Suppressor macrophage treated with lipopolysaccharide for 1 hour (primary cell): Measurements from ENCODE around the gene ROBO2.

Experiments used
- DNase-seq, 3 donors: peaks; one replicate each; pipeline ENCODE4 v3.0.0-alpha.2; 2020 to 2022

Gene ROBO2

DNA sequence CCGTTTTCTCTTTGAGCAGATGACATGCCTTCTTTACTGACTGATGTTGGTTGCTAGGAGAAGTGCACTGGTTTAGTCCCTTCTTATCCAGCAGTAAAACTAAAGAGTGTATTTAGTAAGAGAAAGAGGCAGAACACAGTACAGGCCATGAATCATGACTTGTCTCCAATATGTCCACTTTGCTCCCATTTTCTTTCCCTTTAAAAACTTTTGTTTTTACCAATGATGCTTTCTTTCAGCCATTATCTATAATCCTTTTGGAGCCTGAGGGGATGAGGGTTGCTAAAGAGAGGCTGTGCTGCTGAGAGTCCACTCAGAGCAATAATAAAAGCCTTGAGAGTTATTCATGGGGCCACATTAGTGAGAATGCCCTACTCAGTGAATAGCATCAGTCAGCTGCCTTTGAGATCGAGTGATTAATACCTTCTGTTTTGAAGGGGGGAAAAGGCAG, 12.2 kb downstream of the ROBO2 start:
- no peak for DNase-seq

DNA sequence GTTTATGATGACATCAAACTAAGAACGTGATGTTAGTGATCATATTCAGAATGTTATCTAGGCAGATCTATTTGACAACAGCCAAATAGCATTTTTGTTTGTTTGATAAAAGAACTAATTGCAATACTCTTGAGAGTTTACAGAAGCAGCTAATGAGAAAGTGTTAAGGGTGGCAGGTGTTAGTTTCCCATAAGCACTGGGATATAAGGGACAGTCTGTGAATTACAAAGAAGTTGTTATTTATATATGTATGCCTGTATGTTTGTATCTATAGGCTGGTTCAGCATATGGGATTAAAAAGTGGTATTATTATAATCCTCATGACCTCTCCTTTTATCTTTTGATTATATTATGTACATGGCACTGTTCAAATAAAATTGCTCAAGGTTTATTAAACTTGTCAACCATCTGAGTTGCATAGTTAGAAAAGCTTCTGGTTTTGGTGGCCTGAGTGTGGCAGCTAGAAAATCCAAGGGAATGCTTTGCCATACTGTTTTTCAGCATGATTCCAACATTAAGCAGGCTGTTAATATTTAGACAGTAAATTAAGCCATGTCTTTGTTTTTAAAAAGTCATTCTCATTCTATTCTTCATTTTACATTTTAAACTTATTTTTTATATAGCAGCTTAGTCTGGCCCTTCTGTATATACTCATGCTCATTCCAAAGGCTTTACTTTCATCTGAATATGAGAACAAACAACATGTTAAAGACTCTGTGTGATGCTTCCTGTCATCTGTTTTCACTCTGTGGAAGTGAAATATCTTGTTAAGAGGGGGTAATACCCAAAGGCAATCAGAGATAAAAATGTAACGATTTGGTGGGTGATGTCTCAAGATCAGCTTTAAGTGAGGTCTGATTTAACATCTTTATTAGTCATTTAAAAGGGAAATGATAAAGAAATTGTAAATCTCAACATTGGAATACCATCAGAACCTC, 13.1 kb downstream of the ROBO2 start:
- no peak for DNase-seq

DNA sequence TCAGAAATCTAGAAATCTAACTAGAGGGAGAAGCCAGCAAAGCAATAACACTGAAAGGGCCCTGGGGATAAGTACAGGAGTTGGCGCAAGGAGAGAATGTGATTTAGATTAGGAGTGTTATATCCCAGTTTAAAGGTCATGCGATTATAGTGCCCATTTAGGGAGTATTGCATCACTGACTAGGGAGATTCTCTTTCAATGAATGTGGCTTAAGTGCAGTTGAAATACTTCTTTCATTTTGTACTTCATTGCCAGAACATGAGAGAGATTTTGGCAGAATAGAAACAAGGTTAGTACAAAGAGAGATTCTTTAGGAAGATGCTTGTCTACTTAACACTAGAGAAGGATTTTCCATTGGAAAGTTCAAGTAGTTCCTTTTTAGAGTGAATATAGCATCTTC, 13.9 kb downstream of the ROBO2 start:
- DNase-seq = no peak

DNA sequence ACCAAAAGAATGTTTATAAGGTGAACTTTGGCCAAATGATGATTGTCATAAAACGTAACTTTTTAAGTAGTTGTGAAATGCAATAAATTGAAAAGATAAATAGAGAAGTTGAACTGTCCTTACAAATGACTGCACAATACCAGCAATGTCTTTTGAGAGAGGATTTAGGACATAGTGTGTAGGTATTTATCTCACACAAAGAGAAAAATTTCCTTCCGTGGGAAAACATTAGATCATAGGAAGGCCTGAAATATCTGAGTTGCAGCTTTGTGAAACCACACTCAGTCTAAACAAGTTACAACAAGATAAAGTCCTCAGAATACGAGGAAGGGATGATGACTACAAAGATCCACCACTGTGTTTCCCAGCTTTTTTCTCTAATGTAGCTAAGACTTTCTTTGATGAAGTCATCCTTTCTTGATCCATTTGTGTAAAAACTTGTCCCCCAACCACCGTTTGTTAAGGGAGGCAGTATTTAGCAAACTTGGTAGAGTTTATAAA, 16.0 kb downstream of the ROBO2 start:
- no peak for DNase-seq

DNA sequence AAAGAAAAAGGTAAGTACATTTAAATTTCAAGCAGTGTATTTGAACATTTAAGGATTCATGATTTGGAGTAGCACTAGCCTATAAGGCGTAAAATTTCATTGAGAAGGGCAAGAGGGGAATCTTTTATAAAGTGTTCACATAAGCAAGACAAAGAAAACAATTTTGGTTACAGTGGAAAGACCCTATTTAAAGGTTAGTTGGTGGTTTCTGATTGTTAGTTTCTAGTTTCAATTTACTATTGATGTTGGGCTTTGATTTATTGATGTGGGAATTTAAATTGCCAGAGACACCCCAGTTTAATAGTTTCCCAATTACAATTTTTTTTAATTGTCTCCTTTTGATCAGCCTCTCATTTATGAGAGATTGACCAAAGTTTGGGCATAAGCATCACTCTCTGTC, 19.5 kb downstream of the ROBO2 start:
- DNase-seq = no peak

DNA sequence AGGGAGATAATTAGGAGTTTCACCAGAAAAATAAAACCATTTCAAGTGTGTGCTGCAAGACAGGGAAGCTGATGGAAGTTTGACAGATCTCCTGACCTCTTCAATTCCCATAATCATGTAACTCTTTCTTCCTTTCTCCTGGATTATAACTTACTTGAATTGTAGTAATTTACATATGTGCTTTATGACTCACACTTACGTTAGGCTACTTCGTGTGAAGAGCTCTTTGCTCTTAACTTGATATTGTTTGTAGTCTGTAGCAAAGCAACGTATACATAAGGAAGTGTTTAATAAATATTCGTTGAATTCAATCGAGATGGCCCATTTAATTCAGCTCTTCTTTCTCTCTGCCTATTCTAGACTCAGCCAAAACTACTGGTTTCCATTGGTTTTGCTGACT, 23.5 kb downstream of the ROBO2 start:
- DNase-seq = no peak

DNA sequence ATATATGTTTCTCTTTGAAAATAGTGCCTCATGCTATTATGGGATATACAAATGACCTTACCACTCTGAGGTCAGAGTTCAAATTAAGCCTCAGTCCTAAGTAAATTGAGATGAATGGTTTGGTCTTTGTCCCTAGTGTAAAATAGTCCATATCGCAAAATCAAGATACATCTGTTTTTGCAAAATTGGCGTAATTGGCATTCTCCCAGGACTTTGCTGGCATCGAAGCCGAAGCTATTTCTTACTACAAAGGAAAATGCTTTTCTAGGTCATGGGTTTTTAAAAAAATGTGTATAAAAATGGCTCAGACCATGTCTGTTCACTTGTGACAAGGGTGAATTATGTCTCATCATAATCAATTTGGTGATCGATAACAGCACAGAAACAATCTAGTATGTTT, 25.9 kb downstream of the ROBO2 start:
- DNase-seq = no peak

DNA sequence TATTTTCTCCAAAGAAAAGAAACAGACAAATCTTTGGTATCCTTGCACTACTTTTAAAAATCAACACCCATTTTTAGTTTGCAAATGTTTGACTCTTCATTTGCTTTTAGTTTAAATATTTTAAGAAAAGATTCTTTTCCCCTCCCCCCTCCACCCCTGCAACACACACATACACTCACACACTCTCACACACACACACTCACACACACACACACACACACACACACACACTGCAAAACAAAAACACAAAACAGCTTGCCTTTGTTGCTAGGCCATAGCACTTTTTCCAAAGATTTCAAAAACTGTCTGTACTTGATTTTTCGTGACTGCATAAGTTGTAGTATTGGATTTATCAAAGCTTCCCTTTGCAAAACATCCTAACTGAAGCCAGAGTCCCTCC, 26.9 kb downstream of the ROBO2 start:
- no peak for DNase-seq

DNA sequence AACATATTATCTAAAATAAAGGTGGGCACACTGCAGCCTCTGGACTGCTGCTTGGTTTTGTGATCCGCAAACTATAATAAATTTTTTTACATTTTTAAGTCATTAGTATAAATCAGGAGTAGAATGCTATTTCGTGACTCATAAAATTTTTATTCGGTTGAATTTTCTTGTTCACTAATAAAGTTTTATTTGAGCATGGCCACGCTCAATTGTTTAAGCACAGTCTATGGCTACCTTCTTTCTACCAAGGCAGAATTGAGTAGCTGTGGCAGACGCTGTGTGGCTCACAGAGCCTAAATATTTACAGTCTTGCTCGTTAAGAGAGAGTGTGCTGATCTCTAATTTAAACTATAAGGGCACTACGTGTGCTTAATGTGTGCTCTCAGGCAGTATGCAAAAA, 28.9 kb downstream of the ROBO2 start:
- no peak for DNase-seq

DNA sequence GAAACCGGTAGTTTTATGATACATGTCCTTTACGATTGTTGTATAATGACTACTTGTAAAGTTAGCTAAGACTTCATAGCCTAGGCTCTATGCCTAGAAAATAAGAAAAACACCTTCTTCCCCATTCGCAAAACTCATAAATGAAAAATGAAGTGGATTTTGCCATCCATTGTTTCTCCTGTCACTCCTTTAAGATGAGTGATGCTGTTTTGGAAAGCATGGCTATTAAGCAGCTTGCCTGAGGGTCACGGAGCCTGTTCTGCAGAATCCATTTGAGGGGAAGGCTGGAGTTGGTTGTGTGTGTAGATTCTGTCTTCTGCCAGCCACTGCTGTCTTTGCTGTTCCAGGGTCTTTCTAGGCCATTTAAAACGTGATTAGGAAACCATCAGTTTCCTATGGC, 31.5 kb downstream of the ROBO2 start:
- no peak for DNase-seq

DNA sequence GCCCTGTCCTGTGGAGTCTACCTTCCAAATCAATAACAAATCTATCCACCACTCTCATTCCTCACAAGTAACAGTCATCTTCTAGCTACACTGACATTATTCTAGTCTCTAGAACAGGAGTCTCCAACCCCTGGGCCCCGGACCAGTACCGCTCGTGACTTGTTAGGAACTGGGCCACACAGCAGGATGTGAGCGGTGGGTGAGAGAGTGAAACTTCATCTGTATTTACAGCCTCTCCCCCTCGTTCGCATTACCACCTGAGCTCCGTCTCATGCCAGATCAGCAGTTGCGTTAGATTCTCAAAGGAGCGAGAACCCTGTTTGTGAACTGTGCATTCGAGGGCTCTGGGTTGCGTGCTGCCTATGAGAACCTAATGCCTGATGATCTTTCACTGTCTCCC, 31.9 kb downstream of the ROBO2 start:
- no peak for DNase-seq

DNA sequence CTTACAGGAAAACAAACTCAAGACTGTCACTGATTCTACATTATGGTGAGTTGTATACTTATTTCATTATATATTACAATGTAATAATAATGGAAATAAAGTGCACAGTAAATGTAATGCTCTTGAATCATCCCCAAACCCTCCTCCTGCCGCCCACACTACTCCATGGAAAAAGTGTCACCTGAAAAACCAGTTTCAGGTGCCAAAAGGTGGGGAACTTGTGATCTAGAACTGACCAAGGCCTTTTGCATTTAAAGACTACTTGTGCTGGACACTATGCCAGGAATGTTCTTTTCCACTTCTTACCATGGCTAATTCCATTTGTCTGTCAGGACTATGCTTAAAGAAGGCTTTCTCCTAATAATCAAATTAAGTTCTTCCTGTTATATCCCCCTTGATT, 32.3 kb downstream of the ROBO2 start:
- no peak for DNase-seq

DNA sequence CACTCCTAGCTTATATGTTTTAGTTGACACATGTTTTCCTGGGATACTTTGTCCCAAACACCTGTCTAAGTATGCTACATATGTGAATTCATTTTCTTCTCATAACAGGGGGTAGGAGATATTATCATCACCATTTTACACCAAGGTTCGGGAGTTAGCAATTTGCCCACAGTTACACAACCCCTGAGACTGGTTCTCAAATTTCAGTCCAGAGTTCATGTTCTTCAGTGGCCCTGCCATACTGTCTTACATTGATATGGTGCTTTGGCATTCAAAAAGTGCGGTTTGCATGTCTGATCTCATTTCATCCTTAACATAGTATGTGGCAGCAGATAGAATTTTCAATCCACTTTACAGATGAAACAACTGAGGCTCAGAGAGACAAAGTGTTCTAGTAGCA, 38.4 kb downstream of the ROBO2 start:
- DNase-seq = no peak

DNA sequence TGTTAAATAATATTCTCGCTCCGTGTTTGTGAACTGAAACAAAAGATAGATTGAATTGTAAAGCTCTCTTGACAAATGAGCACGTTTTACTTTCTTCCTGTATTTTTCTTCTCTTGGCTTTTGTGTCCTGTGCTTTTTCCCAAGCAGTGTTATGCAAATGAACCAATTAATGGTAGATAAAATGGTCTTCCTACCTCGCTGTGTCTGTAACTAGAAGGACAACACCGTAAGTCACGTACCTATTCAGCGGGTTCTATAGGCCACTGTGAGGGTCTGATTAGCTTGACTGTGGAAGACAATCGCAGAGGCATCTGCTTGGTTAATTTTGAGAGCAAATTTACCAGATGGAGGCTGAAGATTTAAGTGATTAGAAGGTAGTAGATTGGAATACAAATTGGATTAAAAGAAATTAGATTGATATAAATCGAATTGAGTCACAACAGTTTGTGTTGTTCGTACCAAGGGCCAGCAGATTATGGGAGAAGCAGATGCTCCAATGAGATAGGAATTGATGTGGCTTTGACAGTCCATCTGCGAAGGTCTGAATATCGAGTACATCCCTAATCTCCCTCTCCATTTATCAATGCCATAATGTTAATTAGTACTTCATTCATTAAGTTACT, 40.2 kb downstream of the ROBO2 start:
- no peak for DNase-seq

DNA sequence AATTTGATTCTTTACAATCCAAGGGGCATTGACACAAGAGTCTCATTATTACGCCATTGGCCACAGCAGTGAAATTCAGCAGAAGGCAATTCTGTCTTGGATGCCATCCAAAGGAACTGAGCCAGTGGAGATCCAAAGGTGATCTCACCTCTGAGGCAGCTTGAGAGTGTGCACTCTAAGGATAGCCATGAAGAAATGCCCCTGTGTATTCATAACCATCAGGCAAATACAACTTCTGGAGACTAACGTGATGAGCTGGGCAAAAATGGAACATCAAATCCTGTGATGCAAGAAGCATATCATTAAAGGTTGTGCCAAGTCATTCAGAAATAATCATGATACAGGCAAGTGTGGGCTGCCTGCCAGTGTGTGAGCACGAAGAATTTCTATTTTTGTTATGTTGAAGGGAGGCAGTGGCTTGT, 41.4 kb downstream of the ROBO2 start:
- no peak for DNase-seq

DNA sequence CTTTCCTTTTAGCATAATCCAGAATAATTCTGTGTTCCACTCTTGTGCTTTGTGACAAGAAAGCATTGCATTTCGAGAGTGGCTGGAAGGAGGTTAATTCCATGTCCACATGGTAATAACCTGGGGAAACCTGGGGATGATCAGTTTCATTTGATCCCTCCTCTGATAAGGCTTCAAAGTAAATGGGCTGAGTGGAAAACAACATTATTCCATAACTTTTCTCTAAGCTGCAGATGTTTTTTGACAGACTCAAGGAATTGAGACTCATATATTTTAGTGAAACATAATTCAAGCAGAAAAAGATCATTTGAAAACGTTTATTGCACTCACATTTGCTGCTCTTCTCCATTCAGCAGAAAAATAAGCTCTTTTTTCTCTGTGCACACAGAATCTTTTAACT, 44.6 kb downstream of the ROBO2 start:
- DNase-seq = no peak

DNA sequence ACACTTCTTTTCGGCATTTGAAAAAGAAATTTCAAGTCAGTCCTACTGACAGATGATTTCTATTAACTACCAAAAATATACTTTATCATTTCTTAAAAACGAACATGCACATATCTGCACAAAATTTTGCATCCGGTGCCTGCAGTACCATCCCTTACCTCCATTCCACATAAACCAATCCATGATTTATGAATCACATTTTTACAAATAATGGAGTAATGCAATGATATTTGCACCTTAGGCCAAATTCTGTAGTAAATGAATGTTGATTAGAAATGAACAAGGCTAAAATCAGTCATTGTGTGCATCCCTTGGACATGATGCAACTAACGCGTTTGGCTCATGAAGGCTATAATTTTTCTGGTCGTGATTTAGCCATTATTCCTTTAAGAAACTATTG, 46.5 kb downstream of the ROBO2 start:
- DNase-seq = no peak

DNA sequence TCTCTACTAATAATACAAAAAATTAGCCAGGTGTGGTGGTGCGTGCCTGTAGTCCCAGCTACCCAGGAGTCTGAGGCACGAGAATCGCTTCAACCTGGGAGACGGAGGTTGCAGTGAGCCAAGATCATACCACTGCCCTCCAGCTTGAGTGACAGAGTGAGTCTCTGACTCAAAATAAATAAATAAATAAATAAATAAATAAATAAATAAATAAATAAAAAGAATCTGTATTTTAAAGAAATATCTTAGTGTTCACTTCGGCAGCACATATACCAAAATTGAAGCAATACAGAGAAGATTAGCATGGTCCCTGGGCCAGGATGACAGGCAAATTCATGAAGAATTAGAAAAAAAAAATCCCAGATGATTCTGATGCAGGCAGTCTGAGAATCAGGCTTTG, 51.9 kb downstream of the ROBO2 start:
- no peak for DNase-seq

DNA sequence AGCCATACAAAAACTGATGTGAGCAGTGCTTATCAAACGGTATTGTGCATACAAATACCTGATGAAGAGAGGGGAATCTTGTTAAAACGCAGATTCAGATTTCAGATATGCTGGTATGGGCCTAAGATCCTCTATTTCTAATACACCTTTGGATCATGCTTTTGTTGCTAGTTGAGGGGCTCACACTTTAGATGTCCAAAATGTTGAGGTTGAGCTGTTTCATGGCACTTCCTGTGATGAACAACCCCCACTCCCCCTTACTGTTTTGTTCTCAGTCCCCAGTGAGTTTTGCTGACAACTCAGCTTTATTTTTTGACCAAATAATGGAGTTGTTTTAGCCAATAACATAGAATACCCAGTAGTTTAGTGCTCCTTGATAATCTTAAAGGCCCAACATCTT, 53.2 kb downstream of the ROBO2 start:
- DNase-seq = no peak

DNA sequence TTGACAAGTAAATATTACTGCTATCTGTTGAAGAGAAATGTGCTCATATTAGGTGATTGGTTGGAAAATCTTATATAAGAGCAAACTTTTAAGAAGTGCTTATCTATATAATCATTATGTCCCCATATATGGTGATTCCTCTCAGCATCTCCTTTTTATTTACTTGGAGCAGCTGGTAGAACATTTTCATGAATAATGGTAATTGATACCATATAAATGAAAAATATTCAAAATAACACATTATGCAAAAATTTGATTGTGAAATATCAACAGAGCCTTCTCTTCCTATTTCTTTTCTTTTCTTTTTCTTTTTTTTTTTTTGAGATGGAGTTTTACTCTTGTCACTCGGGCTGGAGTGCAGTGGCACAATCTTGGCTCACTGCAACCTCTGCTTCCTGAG, 56.2 kb downstream of the ROBO2 start:
- no peak for DNase-seq

DNA sequence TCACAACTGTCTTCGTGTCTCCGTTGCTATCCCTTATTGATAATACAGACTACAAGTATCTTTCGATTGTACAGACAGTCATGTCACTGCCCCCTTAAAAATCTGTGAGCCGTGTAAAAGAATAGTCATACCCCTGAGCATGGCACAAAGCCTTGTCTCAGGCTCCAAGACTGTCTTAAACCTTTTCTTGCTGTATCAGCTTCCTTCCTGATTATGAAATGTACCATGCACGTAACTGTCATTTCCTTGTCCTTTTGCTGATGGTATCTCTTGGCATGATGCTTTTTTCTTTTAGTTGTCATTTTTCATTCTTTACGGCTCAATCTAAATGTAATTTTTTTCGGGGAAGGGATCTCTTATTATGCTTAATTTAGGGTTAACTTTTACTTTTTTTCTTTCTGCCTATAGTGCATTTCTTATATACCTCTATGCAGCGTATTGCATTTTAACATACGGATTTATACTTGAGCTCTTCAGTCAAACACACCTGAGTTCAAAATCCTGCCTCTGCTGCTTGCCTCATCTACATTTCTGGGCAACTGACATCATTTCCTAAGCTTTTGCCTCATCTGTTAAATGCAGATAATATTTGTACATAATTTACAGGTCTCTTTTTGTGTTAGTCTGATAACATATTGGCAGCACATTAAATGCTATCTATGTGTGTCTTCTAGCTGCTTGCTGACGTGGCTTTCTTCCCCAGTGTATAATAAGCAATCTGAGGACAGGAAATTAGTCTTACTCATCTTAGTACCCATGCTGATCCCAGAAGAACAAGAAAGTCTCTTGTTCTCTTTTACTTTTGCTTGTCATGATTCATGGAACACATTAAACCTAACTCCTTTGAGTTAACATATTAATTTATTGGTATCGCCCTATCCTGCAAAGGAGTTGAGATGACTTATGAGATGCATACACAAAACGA, 57.3 kb downstream of the ROBO2 start:
- DNase-seq = no peak

DNA sequence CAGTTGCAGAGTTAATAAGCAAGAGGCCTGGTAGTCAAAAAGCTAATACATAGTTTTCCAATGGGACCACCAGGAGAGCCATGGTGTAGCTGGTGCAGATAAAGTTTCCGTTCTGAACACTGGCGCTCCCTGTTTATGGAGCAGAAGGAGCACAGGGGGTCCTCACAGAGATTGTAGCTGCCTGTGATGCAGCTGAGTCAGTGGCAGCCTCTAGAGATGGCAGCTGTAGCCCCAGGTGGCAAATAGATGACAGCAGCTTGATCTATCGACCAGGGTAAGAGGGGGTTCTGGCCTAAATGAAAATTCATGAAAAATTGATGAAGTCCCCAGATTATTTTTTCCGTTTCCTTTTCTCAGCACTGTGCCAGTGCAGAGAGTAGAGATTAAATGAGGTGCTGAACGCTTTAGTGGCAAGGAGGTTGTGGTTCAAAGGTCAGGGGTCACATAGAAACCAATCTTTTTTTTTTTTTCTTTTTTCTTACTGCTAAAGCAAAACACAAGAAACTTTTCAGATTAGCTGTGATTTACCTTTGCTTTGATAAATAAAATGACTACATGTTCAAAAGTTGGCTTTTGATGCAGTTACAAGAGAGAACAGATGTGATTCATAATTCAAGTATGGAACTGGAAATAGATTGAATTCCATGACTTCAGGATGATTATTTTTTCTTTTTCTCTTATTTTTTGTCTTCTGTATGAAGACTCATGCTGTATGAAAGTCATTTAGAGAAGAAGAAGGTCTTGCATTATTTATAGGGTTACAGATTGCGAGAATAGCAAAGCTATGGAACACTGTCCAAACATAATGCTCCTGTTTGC, 63.3 kb downstream of the ROBO2 start:
- DNase-seq = no peak
